ENCODE data around the gene GLRX5.
"Not testable (repeated sequence)": the region's sequence is repeated elsewhere in the genome, so short reads cannot be mapped to it uniquely, and the experiment has no call there.

GLRX5 gene

GRCh38 chr14:95504135-95505029, 30.5 kb upstream of the GLRX5 start:
- no peak overlapping the region for H3K4me3 ChIP-seq (ENCODE audit: low read depth, low read length)
- DNase-seq (ENCODE audit: low read depth) = no peak
- no peak for TF ChIP-seq CTCF (IDR thresholded peaks at IDR 0.05; ENCODE audit: control insufficient read depth, extremely low read depth, insufficient read depth)

GRCh38 chr14:95505030-95505589, 29.7 kb upstream of the GLRX5 start:
- DNase-seq (ENCODE audit: low read depth) = no peak
- H3K4me3 ChIP-seq (ENCODE audit: low read depth, low read length) = no peak overlapping the region

GRCh38 chr14:95507174-95507573, 27.7 kb upstream of the GLRX5 start:
- TF ChIP-seq CTCF (IDR thresholded peaks at IDR 0.05; ENCODE audit: control insufficient read depth, extremely low read depth, insufficient read depth) = no peak
- H3K4me3 ChIP-seq (ENCODE audit: low read depth, low read length) = no peak overlapping the region
- no peak for DNase-seq (ENCODE audit: low read depth)

More at GRCh38 chr14:95505030-95505589, 29.7 kb upstream of the GLRX5 start:
- no peak for TF ChIP-seq CTCF (IDR thresholded peaks at IDR 0.05; ENCODE audit: control insufficient read depth, extremely low read depth, insufficient read depth)

- no peak overlapping the region for H3K4me3 ChIP-seq (ENCODE audit: low read depth, low read length)
- no peak for TF ChIP-seq CTCF (IDR thresholded peaks at IDR 0.05; ENCODE audit: control insufficient read depth, extremely low read depth, insufficient read depth)
- DNase-seq (ENCODE audit: low read depth) = no peak
Observed at GRCh38 chr14:95507701-95508103, 27.1 kb upstream of the GLRX5 start.

GRCh38 chr14:95508377-95508776, 26.5 kb upstream of the GLRX5 start:
- no peak for DNase-seq (ENCODE audit: low read depth)
- H3K4me3 ChIP-seq (ENCODE audit: low read depth, low read length) = no peak overlapping the region
- TF ChIP-seq CTCF (IDR thresholded peaks at IDR 0.05; ENCODE audit: control insufficient read depth, extremely low read depth, insufficient read depth) = no peak

GRCh38 chr14:95509495-95509894, 25.4 kb upstream of the GLRX5 start:
- no peak for DNase-seq (ENCODE audit: low read depth)
- no peak for TF ChIP-seq CTCF (IDR thresholded peaks at IDR 0.05; ENCODE audit: control insufficient read depth, extremely low read depth, insufficient read depth)
- H3K4me3 ChIP-seq (ENCODE audit: low read depth, low read length) = no peak overlapping the region

- DNase-seq (ENCODE audit: low read depth); H3K4me3 ChIP-seq (ENCODE audit: low read depth, low read length): not testable (repeated sequence)
Observed at GRCh38 chr14:95510344-95510743, 24.5 kb upstream of the GLRX5 start.

Measured in LNCaP clone FGC (cell line).